HCT116 (cell line): ENCODE measurements around the gene SSNA1. TPM values are rescaled to one million over a fixed set of nuclear protein-coding genes. Genes with fewer than 3 reads are reported as not detected.

Experiments used
- ATAC-seq: fragments of 200-7000 bp; cut with Tn5 transposase; 2 replicates; pipeline ENCODE4 v1.9.1; 2020; ENCODE audit warnings: mild to moderate bottlenecking, moderate library complexity
- BruUV-seq: library from RNA; stranded (reverse); fragments of 400-500 nt; replicated peaks from 2 replicates; lab custom pipeline; 2021; lab: Mats Ljungman, UMichigan
- CTCF ChIA-PET: fragments of 300-600 bp; sonication (Branson Sonifier 250); formaldehyde crosslinking; loops from one replicate; lab custom pipeline; 2021; ENCODE audit warnings: antibody characterized with exemption; lab: Charles Lee
- POLR2A ChIA-PET: fragments of 300-600, 350-600 bp; sonication (Branson Sonifier 250); formaldehyde crosslinking; loops from one replicate; lab custom pipeline; 2021; ENCODE audit warnings: antibody characterized with exemption; lab: Charles Lee
- RAD21 ChIA-PET, 2 experiments: fragments of 300-600 bp; sonication (Branson Sonifier 250); formaldehyde crosslinking; loops; one replicate each; lab custom pipeline; 2023; ENCODE audit warnings: low total read pairs in 2 of 2; ENCODE audit not compliant: uncharacterized antibody in 2 of 2, unreplicated experiment in 2 of 2, low non-redundant PET in 1 of 2; lab: Charles Lee
- DNase-seq: peaks from one replicate; pipeline ENCODE4 v3.0.0-alpha.2; 2010; ENCODE audit warnings: low read depth, low spot score
- H2AFZ ChIP-seq: fragments of 200-600 bp; shearing (Covaris generic), sonication (generic); 2 replicates; pipeline ENCODE4 v1.6.1; 2017; ENCODE audit warnings: low read depth, mixed run types, mixed read lengths, antibody characterized with exemption, low read length; ENCODE audit not compliant: poor library complexity, severe bottlenecking
- H3K27ac ChIP-seq: 2 replicates; pipeline ENCODE4 v1.5.1; 2012; ENCODE audit warnings: low read depth, low read length
- H3K27me3 ChIP-seq: fragments of 200-600 bp; sonication (generic); 2 replicates; pipeline ENCODE4 v1.6.1; 2016; ENCODE audit warnings: mixed run types, low read length, mixed read lengths; ENCODE audit not compliant: insufficient read depth
- H3K36me3 ChIP-seq, 2 experiments: fragments of 200-500 bp in 1 of 2; fragments of 200-600 bp in 1 of 2; sonication (Bioruptor generic) in 1 of 2; sonication (generic) in 1 of 2; 2 replicates each; pipeline versions ENCODE4 v1.5.1 to v1.6.1; 2014 to 2016; ENCODE audit warnings: low read length in 2 of 2, inconsistent platforms in 1 of 2, mixed read lengths in 1 of 2, mixed run types in 1 of 2; ENCODE audit not compliant: insufficient read depth in 2 of 2, control insufficient read depth in 1 of 2
- H3K4me1 ChIP-seq, 2 experiments: fragments of 200-600 bp in 1 of 2; sonication (generic) in 1 of 2; 2 replicates each; pipeline versions ENCODE4 v1.5.1 to v1.6.1; 2012 to 2017; ENCODE audit warnings: low read length in 2 of 2, inconsistent platforms in 1 of 2, mild to moderate bottlenecking in 1 of 2, mixed read lengths in 1 of 2, mixed run types in 1 of 2, moderate library complexity in 1 of 2; ENCODE audit not compliant: insufficient read depth in 2 of 2, control insufficient read depth in 1 of 2
- H3K4me2 ChIP-seq: fragments of 200-600 bp; sonication (generic); 2 replicates; pipeline ENCODE4 v1.6.1; 2017; ENCODE audit warnings: mixed run types, low read length, mixed read lengths
- H3K4me3 ChIP-seq, 2 experiments: fragments of 200-600 bp in 1 of 2; sonication (generic) in 1 of 2; replicated peaks in 1 of 2; 2 replicates each; pipeline ENCODE4 v1.5.1; 2011 to 2016; ENCODE audit warnings: low read length in 2 of 2, control low read depth in 1 of 2, low read depth in 1 of 2, mild to moderate bottlenecking in 1 of 2, mixed read lengths in 1 of 2, mixed run types in 1 of 2
- H3K79me2 ChIP-seq: fragments of 200-600 bp; sonication (generic); 2 replicates; pipeline ENCODE4 v1.6.1; 2017; ENCODE audit warnings: mild to moderate bottlenecking, mixed run types, low read length, moderate library complexity, mixed read lengths; ENCODE audit not compliant: insufficient read depth
- H3K9ac ChIP-seq: fragments of 200-600 bp; sonication (generic); 2 replicates; pipeline ENCODE4 v1.6.1; 2016; ENCODE audit warnings: low read length, mixed read lengths
- H3K9me2 ChIP-seq: fragments of 200-600 bp; sonication (generic), shearing (Covaris generic); 2 replicates; pipeline ENCODE4 v1.6.1; 2017; ENCODE audit warnings: mixed run types, mild to moderate bottlenecking, moderate library complexity; ENCODE audit not compliant: insufficient read depth
- H3K9me3 ChIP-seq, 2 experiments: fragments of 200-500 bp in 1 of 2; fragments of 200-600 bp in 1 of 2; sonication (Bioruptor generic) in 1 of 2; sonication (generic) in 1 of 2; 2 replicates each; pipeline ENCODE4 v1.6.1; 2014 to 2017; ENCODE audit warnings: low read length in 2 of 2, mixed read lengths in 2 of 2, inconsistent platforms in 1 of 2, low read depth in 1 of 2, mild to moderate bottlenecking in 1 of 2, mixed run types in 1 of 2, moderate library complexity in 1 of 2; ENCODE audit not compliant: control insufficient read depth in 1 of 2, insufficient read depth in 1 of 2
- H4K20me1 ChIP-seq: fragments of 200-600 bp; sonication (generic), shearing (Covaris generic); 2 replicates; pipeline ENCODE4 v1.6.1; 2017; ENCODE audit warnings: mixed run types, mild to moderate bottlenecking, moderate library complexity; ENCODE audit not compliant: insufficient read depth
- ATF3 ChIP-seq: IDR thresholded peaks from 2 replicates; pipeline ENCODE4 v1.6.1; 2012
- CTCF ChIP-seq, 3 experiments: fragments of 200-600 bp in 1 of 3; sonication (generic) in 1 of 3; IDR thresholded peaks in 2 of 3; conservative IDR thresholded peaks in 1 of 3; 2 replicates each; pipeline ENCODE4 v1.5.1; 2012 to 2017; ENCODE audit warnings: low read depth in 2 of 3, low read length in 2 of 3, antibody characterized with exemption in 1 of 3, borderline replicate concordance in 1 of 3, control low read depth in 1 of 3, mild to moderate bottlenecking in 1 of 3, mixed read lengths in 1 of 3, mixed run types in 1 of 3, moderate library complexity in 1 of 3; ENCODE audit not compliant: insufficient read depth in 1 of 3
- EGR1 ChIP-seq: IDR thresholded peaks from 2 replicates; pipeline ENCODE4 v1.6.1; 2012; ENCODE audit warnings: low read depth
- ELF1 ChIP-seq: IDR thresholded peaks from 2 replicates; pipeline ENCODE4 v1.6.1; 2012; ENCODE audit warnings: low read depth, borderline replicate concordance
- EZH2 ChIP-seq: fragments of 200-600 bp; sonication (generic); IDR thresholded peaks from 2 replicates; pipeline ENCODE4 v1.6.1; 2017; ENCODE audit warnings: antibody characterized with exemption, mixed run types
- FOSL1 ChIP-seq: IDR thresholded peaks from 2 replicates; pipeline ENCODE4 v1.6.1; 2012; ENCODE audit warnings: low read depth
- JUND ChIP-seq: IDR thresholded peaks from 2 replicates; pipeline ENCODE4 v1.6.1; 2012
- POLR2AphosphoS5 ChIP-seq: IDR thresholded peaks from 2 replicates; pipeline ENCODE4 v1.6.1; 2011; ENCODE audit warnings: mild to moderate bottlenecking, low read depth, low read length, moderate library complexity
- REST ChIP-seq: IDR thresholded peaks from 2 replicates; pipeline ENCODE4 v1.6.1; 2012; ENCODE audit warnings: low read depth
- SIN3A ChIP-seq: IDR thresholded peaks from 2 replicates; pipeline ENCODE4 v1.6.1; 2012; ENCODE audit warnings: low read depth
- SP1 ChIP-seq: IDR thresholded peaks from 2 replicates; pipeline ENCODE4 v1.6.1; 2012; ENCODE audit warnings: low read depth
- TCF7L2 ChIP-seq: IDR thresholded peaks from 2 replicates; pipeline ENCODE4 v1.7.0; 2011; ENCODE audit warnings: borderline replicate concordance, inconsistent platforms; ENCODE audit not compliant: insufficient read depth, insufficient read length; ENCODE audit errors: extremely low read depth
- YY1 ChIP-seq: IDR thresholded peaks from 2 replicates; pipeline ENCODE4 v1.6.1; 2011; ENCODE audit warnings: low read length, low read depth, moderate library complexity, mild to moderate bottlenecking; ENCODE audit not compliant: insufficient replicate concordance; ENCODE audit errors: extremely low read depth
- ZBTB33 ChIP-seq: IDR thresholded peaks from 2 replicates; pipeline ENCODE4 v1.6.1; 2011; ENCODE audit warnings: mild to moderate bottlenecking, low read length, moderate library complexity; ENCODE audit not compliant: insufficient replicate concordance; ENCODE audit errors: extremely low read depth
- ZFX ChIP-seq: fragments of 450-650 bp; IDR thresholded peaks from 2 replicates; pipeline ENCODE4 v1.6.1; 2017
- ZNF274 ChIP-seq: fragments of 200-500 bp; sonication (Bioruptor generic); IDR thresholded peaks from 2 replicates; pipeline ENCODE4 v1.6.1; 2014; ENCODE audit warnings: mild to moderate bottlenecking, low read depth, low read length, inconsistent platforms
- intact Hi-C: fragments of 100-400 bp; cut with micrococcal nuclease; formaldehyde crosslinking; loops from 2 replicates; pipeline ENCODE4 v1.10.0; 2022
- total RNA-seq: library from RNA; stranded (reverse); gene quantifications from one replicate; pipeline ENCODE4 v1.2.1, GENCODE V29; 2021; ENCODE audit not compliant: unreplicated experiment

SSNA1 gene
- total RNA-seq, 1 experiment from 2014 or later: 84.7 TPM

- Histone ChIP-seq H2AFZ (no peak within 1 kb of the TSS), H3K9me3 (no peaks in the 10 kb centered on the region), H3K27ac (peak within 1 kb of the TSS; percentile 88), H3K27me3 (no peaks in the 10 kb centered on the region), H3K4me1 (peaks cover 44 to 71% of the 10 kb centered on the region in 2 experiments), H3K9me2 (no peaks in the 10 kb centered on the region), H3K9ac (peak within 1 kb of the TSS; percentile 97), H4K20me1 (no peaks in the 10 kb centered on the region), H3K36me3 (no peaks in the 10 kb centered on the region), H3K79me2 (no peaks in the 10 kb centered on the region), H3K4me2 (peak within 1 kb of the TSS; percentile 99), H3K4me3 (peak within 1 kb of the TSS; percentile 82 to 99)
- ATAC-seq (no peak), DNase-seq (no peak)
- intact Hi-C loops: loop anchor here (5.0 to 10.0 kb wide), 3 partner anchors 38 to 440 kb away; partner anchors contain the start of genes ANAPC2, NPDC1 and SSNA1
- ChIA-PET POLR2A (interaction anchor here (0.6 to 1.4 kb wide), 4 partner anchors 8 to 62 kb away, joined by 3 to 6 read pairs (median 4); a partner anchor contains a TSS), RAD21 (interaction anchor here in 1 of 2 experiments (0.6 kb wide), 1 partner anchor 94 kb away, joined by 3 read pairs; no protein-coding TSS in a partner anchor), CTCF (interaction anchor here (1.0 to 4.7 kb wide), 5 partner anchors 12 to 178 kb away, joined by 3 to 43 read pairs (median 8); partner anchors contain the start of genes ANAPC2, NPDC1 and SSNA1)
- TF ChIP-seq ATF3 (no peak), JUND (no peak), SIN3A (no peak), ZBTB33 (no peak), TCF7L2 (no peak), EZH2 (no peak), POLR2AphosphoS5 (no peak), ZNF274 (no peak), FOSL1 (no peak), ELF1 (no peak), YY1 (no peak), EGR1 (no peak), ZFX (no peak), SP1 (no peak), REST (no peak), CTCF (IDR thresholded peaks at IDR 0.05 in 2 of 3, conservative IDR thresholded peaks at IDR 0.05 in 1 of 3; ENCODE audit: borderline replicate concordance in 1 of 3, insufficient read depth in 1 of 3, low read depth in 2 of 3, low read length in 2 of 3) (no peak)
- BruUV-seq: TSS peak; percentile 53
Measured at GRCh38 chr9:137224830-137225694, 36.6 kb downstream of the SSNA1 start, which contains the start of gene CYSRT1. TSS of gene CYSRT1 (plus strand) at chr9:137225174. CDS start at chr9:137225622, 448 bp downstream.
